Lower leg skin (tissue), 3 donors: Measurements from ENCODE around the gene CEP131.

Experiments
- CTCF ChIP-seq, 3 donors: fragments of 450-650 bp; IDR thresholded peaks; one replicate each; pipeline ENCODE4 v1.5.1; 2016; ENCODE audit warnings: antibody characterized with exemption in 3 of 3, mild to moderate bottlenecking in 3 of 3, moderate library complexity in 2 of 3
- POLR2A ChIP-seq, 2 donors: fragments of 450-650 bp; IDR thresholded peaks; one replicate each; pipeline ENCODE4 v1.6.1; 2016 to 2017; ENCODE audit warnings: antibody characterized with exemption in 2 of 2, mild to moderate bottlenecking in 1 of 2, moderate library complexity in 1 of 2

- TF ChIP-seq POLR2A (IDR thresholded peaks at IDR 0.05) = no peak
- no peak for TF ChIP-seq CTCF (IDR thresholded peaks at IDR 0.05)
These were observed 11.2 kb upstream of the CEP131 start for GRCh38 chr17:81233811-81234505.
